Inflammatory macrophage treated with lipopolysaccharide for 4 hours (primary cell): Measurements from ENCODE around the gene CBY2.
"Not testable (repeated sequence)": the region's sequence is repeated elsewhere in the genome, so short reads cannot be mapped to it uniquely, and the experiment has no call there.

Experiments used
- DNase-seq: peaks from one replicate; pipeline ENCODE4 v3.0.0-alpha.2; 2020

Gene CBY2

GRCh38 chr13:45750566-45750965 lies 48.4 kb downstream of the CBY2 start:
- DNase-seq: no peak

GRCh38 chr13:45751885-45752284 lies 49.8 kb downstream of the CBY2 start:
- no peak for DNase-seq

GRCh38 chr13:45752510-45752909 lies 50.4 kb downstream of the CBY2 start:
- DNase-seq: peak; percentile 50

- not testable (repeated sequence) for DNase-seq
Observed at GRCh38 chr13:45756498-45756897, 54.4 kb downstream of the CBY2 start.

- DNase-seq: not testable (repeated sequence)
Observed at GRCh38 chr13:45757589-45757988, 55.5 kb downstream of the CBY2 start.

- DNase-seq: no peak
Observed at GRCh38 chr13:45763419-45763818, 61.3 kb downstream of the CBY2 start.
